Measurements from ENCODE around the gene NCOR2. TPM values are rescaled to one million over a fixed set of nuclear protein-coding genes. Genes with fewer than 3 reads are reported as not detected.

The NCOR2 gene
- total RNA-seq, 1 donor from 2014 or later: 132 TPM

GRCh38 chr12:124523071-124523470, 44.3 kb downstream of the NCOR2 start:
- H3K9me3 Mint-ChIP-seq (ENCODE audit: unreplicated experiment): no peaks in the 10 kb centered on the region
- TF ChIP-seq CTCF (IDR thresholded peaks at IDR 0.05; ENCODE audit: unreplicated experiment): no peak
- no peak for DNase-seq (ENCODE audit: low spot score)
- peaks cover 14% of the 10 kb centered on the region for H3K27me3 Mint-ChIP-seq (ENCODE audit: unreplicated experiment)
- no peak overlapping the region for H3K4me3 Mint-ChIP-seq (ENCODE audit: unreplicated experiment)
- peaks cover 43% of the 10 kb centered on the region for H3K4me1 Mint-ChIP-seq (ENCODE audit: unreplicated experiment)
- peaks cover 4% of the 10 kb centered on the region for H3K36me3 Mint-ChIP-seq (ENCODE audit: low read depth, unreplicated experiment)
- no peak overlapping the region for H3K27ac Mint-ChIP-seq (ENCODE audit: unreplicated experiment)

- H3K36me3 Mint-ChIP-seq (ENCODE audit: low read depth, unreplicated experiment): no peaks in the 10 kb centered on the region
- no peak for TF ChIP-seq CTCF (IDR thresholded peaks at IDR 0.05; ENCODE audit: unreplicated experiment)
- peak; percentile 68 for DNase-seq (ENCODE audit: low spot score)
- peaks cover 45% of the 10 kb centered on the region for H3K4me1 Mint-ChIP-seq (ENCODE audit: unreplicated experiment)
- H3K9me3 Mint-ChIP-seq (ENCODE audit: unreplicated experiment): no peaks in the 10 kb centered on the region
- peak overlapping the region; percentile 98 for H3K27ac Mint-ChIP-seq (ENCODE audit: unreplicated experiment)
- no peak overlapping the region for H3K4me3 Mint-ChIP-seq (ENCODE audit: unreplicated experiment)
- peaks cover 12% of the 10 kb centered on the region for H3K27me3 Mint-ChIP-seq (ENCODE audit: unreplicated experiment)
Observed at GRCh38 chr12:124520907-124521306, 46.5 kb downstream of the NCOR2 start.

- Mint-ChIP-seq H3K27me3 (ENCODE audit: unreplicated experiment) (peaks cover 12% of the 10 kb centered on the region), H3K27ac (ENCODE audit: unreplicated experiment) (peak overlapping the region; percentile 98), H3K4me1 (ENCODE audit: unreplicated experiment) (peaks cover 49% of the 10 kb centered on the region), H3K36me3 (ENCODE audit: low read depth, unreplicated experiment) (no peaks in the 10 kb centered on the region), H3K4me3 (ENCODE audit: unreplicated experiment) (peak overlapping the region; percentile 42), H3K9me3 (ENCODE audit: unreplicated experiment) (no peaks in the 10 kb centered on the region)
- no peak for TF ChIP-seq CTCF (IDR thresholded peaks at IDR 0.05; ENCODE audit: unreplicated experiment)
- no peak for DNase-seq (ENCODE audit: low spot score)
Observed at GRCh38 chr12:124520265-124520701, 47.1 kb downstream of the NCOR2 start.

GRCh38 chr12:124519746-124520145, 47.7 kb downstream of the NCOR2 start:
- no peaks in the 10 kb centered on the region for H3K9me3 Mint-ChIP-seq (ENCODE audit: unreplicated experiment)
- H3K4me3 Mint-ChIP-seq (ENCODE audit: unreplicated experiment): no peak overlapping the region
- peaks cover 11% of the 10 kb centered on the region for H3K27me3 Mint-ChIP-seq (ENCODE audit: unreplicated experiment)
- no peak overlapping the region for H3K27ac Mint-ChIP-seq (ENCODE audit: unreplicated experiment)
- no peak for DNase-seq (ENCODE audit: low spot score)
- H3K4me1 Mint-ChIP-seq (ENCODE audit: unreplicated experiment): peaks cover 49% of the 10 kb centered on the region
- no peak for TF ChIP-seq CTCF (IDR thresholded peaks at IDR 0.05; ENCODE audit: unreplicated experiment)
- no peaks in the 10 kb centered on the region for H3K36me3 Mint-ChIP-seq (ENCODE audit: low read depth, unreplicated experiment)

- Mint-ChIP-seq H3K27me3 (ENCODE audit: unreplicated experiment) (peaks cover 10% of the 10 kb centered on the region), H3K36me3 (ENCODE audit: low read depth, unreplicated experiment) (no peaks in the 10 kb centered on the region), H3K9me3 (ENCODE audit: unreplicated experiment) (no peaks in the 10 kb centered on the region), H3K4me3 (ENCODE audit: unreplicated experiment) (no peak overlapping the region), H3K27ac (ENCODE audit: unreplicated experiment) (peak overlapping the region; percentile 92), H3K4me1 (ENCODE audit: unreplicated experiment) (peaks cover 55% of the 10 kb centered on the region)
- no peak for TF ChIP-seq CTCF (IDR thresholded peaks at IDR 0.05; ENCODE audit: unreplicated experiment)
- DNase-seq (ENCODE audit: low spot score): no peak
Observed at GRCh38 chr12:124518051-124518932, 49.1 kb downstream of the NCOR2 start.

All from endothelial cell (in vitro differentiated cells).